ENCODE results near the gene LRCOL1. TPM values are rescaled to one million over a fixed set of nuclear protein-coding genes. Genes with fewer than 3 reads are reported as not detected.

The LRCOL1 gene
- total RNA-seq, 6 experiments from 2014 or later, result 0.61 to 13.1 (median 6.8) TPM

DNA sequence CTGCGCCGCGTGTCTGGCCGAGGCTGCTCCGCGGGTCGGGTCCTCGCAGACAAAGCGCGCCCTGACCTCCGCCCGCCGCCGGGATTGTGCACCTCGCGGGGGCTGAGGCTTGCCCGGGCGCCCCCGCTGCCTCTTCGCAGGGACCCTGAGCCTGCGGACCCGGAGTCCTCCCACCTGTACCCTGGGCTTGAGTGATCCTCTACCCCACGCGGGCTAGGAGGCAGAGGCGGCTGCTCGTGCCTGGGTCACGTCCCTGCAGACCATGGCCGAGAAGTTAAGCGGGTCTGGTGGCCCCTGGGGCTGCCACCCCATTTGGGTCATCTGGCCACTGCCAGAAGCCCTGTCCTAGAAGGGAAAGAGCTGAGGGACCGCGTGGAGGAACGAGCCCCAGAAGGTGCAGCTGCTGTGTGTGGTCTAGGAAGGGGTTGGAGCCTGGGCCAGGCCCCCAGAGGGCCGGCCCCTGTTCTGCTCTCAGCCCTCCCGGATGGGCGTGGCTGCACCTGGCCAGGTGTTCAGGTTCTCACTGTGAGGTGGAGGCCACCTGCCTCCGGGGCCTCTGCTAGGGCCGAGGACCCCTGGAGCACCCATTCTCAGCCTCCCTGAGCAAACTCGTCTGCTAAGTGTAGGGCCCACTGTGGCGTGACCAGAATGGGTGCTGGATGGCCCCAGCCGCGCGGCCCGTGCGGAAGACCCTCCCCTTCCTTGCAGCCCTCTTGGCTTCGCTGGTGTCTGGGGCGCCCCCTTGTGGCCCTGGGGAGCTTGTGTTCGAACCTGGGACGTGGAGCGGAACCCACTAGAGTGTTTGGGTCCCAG, 49.6 kb downstream of the LRCOL1 start:
- Histone ChIP-seq H3K27ac (no peak overlapping the region), H3K9me3 (no peaks in the 10 kb centered on the region), H3K4me3 (peak overlapping the region; percentile 58 to 60 (median 58)), H3K36me3 (no peaks in the 10 kb centered on the region), H3K27me3 (no peaks in the 10 kb centered on the region), H3K4me1 (peaks cover 0 to 14% (median 3%) of the 10 kb centered on the region in 4 donors)
- intact Hi-C loops (cut with DNase I), result loop anchor here in 1 of 2 donors (10.0 kb wide), 1 partner anchor 146 kb away; no protein-coding TSS in a partner anchor
- WGBS (ENCODE audit: insufficient coverage, low coverage, low lambda C conversion rate, missing lambda C conversion rate), result 9% methylated on average over 11 of the region's 49 CpGs
- DNase-seq, result no peak
- TF ChIP-seq CTCF (IDR thresholded peaks at IDR 0.05) (peak; percentile 48 to 61 (median 51)), POLR2A (IDR thresholded peaks at IDR 0.05) (no peak)
- ATAC-seq, result peak; percentile 2 to 30 (median 20)

- Histone ChIP-seq H3K4me1 (peaks cover 0 to 14% (median 3%) of the 10 kb centered on the region in 4 donors), H3K27ac (no peak overlapping the region), H3K27me3 (no peaks in the 10 kb centered on the region), H3K9me3 (no peaks in the 10 kb centered on the region), H3K4me3 (peak overlapping the region; percentile 58 to 60 (median 58)), H3K36me3 (no peaks in the 10 kb centered on the region)
- intact Hi-C loops (cut with DNase I), result loop anchor here in 1 of 2 donors (10.0 kb wide), 1 partner anchor 145 kb away; no protein-coding TSS in a partner anchor
- no peak for TF ChIP-seq POLR2A (IDR thresholded peaks at IDR 0.05)
- no CpG with 5 or more reads among the region's 36 CpGs for WGBS (ENCODE audit: insufficient coverage, low coverage, low lambda C conversion rate, missing lambda C conversion rate)
- DNase-seq (no peak), ATAC-seq (peak in 3 of 4 donors; percentile 13 to 32 (median 16))
Measured at GRCh38 chr12:132560364-132560613, 50.1 kb downstream of the LRCOL1 start.

- ATAC-seq, result peak; percentile 62 to 80 (median 70)
- peak in 1 of 3 donors; percentile 48 for DNase-seq
- peaks cover 0 to 14% (median 3%) of the 10 kb centered on the region in 4 donors for H3K4me1 ChIP-seq
- no peaks in the 10 kb centered on the region for H3K36me3 ChIP-seq
- WGBS (ENCODE audit: insufficient coverage, low coverage, low lambda C conversion rate, missing lambda C conversion rate), result 3% methylated on average over 6 of the region's 98 CpGs
- intact Hi-C loops (cut with DNase I), result loop anchor here in 1 of 2 donors (10.0 kb wide), 1 partner anchor 145 kb away; no protein-coding TSS in a partner anchor
- no peaks in the 10 kb centered on the region for H3K27me3 ChIP-seq
- no peak overlapping the region for H3K27ac ChIP-seq
- TF ChIP-seq CTCF (IDR thresholded peaks at IDR 0.05) (no peak), POLR2A (IDR thresholded peaks at IDR 0.05) (no peak)
- no peaks in the 10 kb centered on the region for H3K9me3 ChIP-seq
- peak overlapping the region; percentile 58 to 60 (median 58) for H3K4me3 ChIP-seq
Measured at GRCh38 chr12:132559652-132560363, 50.6 kb downstream of the LRCOL1 start.

DNA sequence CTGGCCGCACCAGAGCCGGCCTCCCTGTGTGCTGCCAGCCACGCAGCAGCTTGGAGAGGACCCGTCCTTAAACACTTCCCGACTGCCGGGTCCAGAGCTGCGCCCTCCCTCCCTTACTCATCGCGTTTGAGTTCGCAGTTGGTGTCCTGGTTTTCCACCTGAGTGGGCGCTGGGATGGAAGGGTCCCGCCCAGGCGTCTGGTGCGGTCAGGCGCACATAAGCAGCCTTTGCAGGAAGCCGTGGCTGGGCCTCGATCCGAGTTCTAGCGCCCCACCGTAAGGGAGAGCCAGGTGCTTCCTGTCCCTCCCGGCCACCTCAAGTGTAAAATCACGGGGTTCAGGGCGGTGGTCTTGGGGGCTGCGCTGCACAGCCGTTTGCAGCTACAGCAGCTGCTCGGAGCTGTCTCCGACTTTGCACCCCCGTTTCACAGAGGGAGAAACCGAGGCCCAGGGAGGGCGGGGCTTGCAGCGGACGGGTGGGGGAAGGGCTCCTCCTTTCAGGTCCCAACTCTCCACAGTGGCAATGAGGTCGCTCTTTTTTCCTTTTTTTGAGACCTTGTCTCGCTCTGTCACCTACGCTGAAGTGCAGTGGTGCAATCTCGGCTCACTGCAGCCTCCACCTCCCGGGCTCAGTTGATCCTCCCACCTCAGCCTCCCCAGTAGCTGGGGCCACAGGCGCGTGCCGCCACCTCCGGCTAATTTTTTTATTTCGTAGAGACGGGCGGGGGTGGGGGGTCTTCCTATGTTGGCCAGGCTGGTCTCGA, 51.3 kb downstream of the LRCOL1 start:
- peak overlapping the region; percentile 33 to 60 (median 43) for H3K4me3 ChIP-seq
- intact Hi-C loops (cut with DNase I), result no loop called here
- peaks cover 0 to 14% (median 3%) of the 10 kb centered on the region in 4 donors for H3K4me1 ChIP-seq
- H3K27me3 ChIP-seq, result no peaks in the 10 kb centered on the region
- ATAC-seq (no peak), DNase-seq (no peak)
- no peak overlapping the region for H3K27ac ChIP-seq
- whole genome bisulfite sequencing (ENCODE audit: insufficient coverage, low coverage, low lambda C conversion rate, missing lambda C conversion rate), result 52% methylated on average over 16 of the region's 45 CpGs
- TF ChIP-seq POLR2A (IDR thresholded peaks at IDR 0.05) (no peak), CTCF (IDR thresholded peaks at IDR 0.05) (no peak)
- H3K36me3 ChIP-seq, result no peaks in the 10 kb centered on the region
- H3K9me3 ChIP-seq, result no peaks in the 10 kb centered on the region
